ENCODE results near the gene MOSPD3.
A peak's percentile ranks its signal among the peaks of the same experiment; 100 is the strongest.

The MOSPD3 gene

GRCh38 chr7:100586266-100587025 lies 25.9 kb upstream of the MOSPD3 start, which contains the start of gene FBXO24:
TSS of gene FBXO24 (plus strand) at chr7:100586328. CDS start at chr7:100586626, 298 bp downstream.
- peak within 1 kb of the TSS; percentile 96 for H3K4me3 ChIP-seq (ENCODE audit: low read depth, low read length)
- peaks cover 14% of the 10 kb centered on the region for H3K36me3 ChIP-seq (ENCODE audit: control insufficient read depth, insufficient read depth, low read length)
- no peaks in the 10 kb centered on the region for H3K9me3 ChIP-seq (ENCODE audit: control insufficient read depth, insufficient read depth, low read length)
- peaks cover 20% of the 10 kb centered on the region for H3K4me1 ChIP-seq (ENCODE audit: control insufficient read depth, insufficient read depth, low read length)
- H3K9ac ChIP-seq (ENCODE audit: low read depth, low read length): peak within 1 kb of the TSS; percentile 88
- no peaks in the 10 kb centered on the region for H3K27me3 ChIP-seq (ENCODE audit: control insufficient read depth, insufficient read depth, low read length)

GRCh38 chr7:100588438-100588837 lies 23.9 kb upstream of the MOSPD3 start:
- H3K36me3 ChIP-seq (ENCODE audit: control insufficient read depth, insufficient read depth, low read length): no peaks in the 10 kb centered on the region
- H3K9ac ChIP-seq (ENCODE audit: low read depth, low read length): no peak overlapping the region
- H3K4me1 ChIP-seq (ENCODE audit: control insufficient read depth, insufficient read depth, low read length): peaks cover 19% of the 10 kb centered on the region
- no peak overlapping the region for H3K4me3 ChIP-seq (ENCODE audit: low read depth, low read length)
- H3K27me3 ChIP-seq (ENCODE audit: control insufficient read depth, insufficient read depth, low read length): no peaks in the 10 kb centered on the region
- no peaks in the 10 kb centered on the region for H3K9me3 ChIP-seq (ENCODE audit: control insufficient read depth, insufficient read depth, low read length)

- Histone ChIP-seq H3K4me1 (ENCODE audit: control insufficient read depth, insufficient read depth, low read length) (peaks cover 17% of the 10 kb centered on the region), H3K27me3 (ENCODE audit: control insufficient read depth, insufficient read depth, low read length) (no peaks in the 10 kb centered on the region), H3K9me3 (ENCODE audit: control insufficient read depth, insufficient read depth, low read length) (no peaks in the 10 kb centered on the region), H3K9ac (ENCODE audit: low read depth, low read length) (no peak overlapping the region), H3K36me3 (ENCODE audit: control insufficient read depth, insufficient read depth, low read length) (peaks cover 2% of the 10 kb centered on the region), H3K4me3 (ENCODE audit: low read depth, low read length) (peak overlapping the region; percentile 12)
These were observed 22.9 kb upstream of the MOSPD3 start for GRCh38 chr7:100589341-100589947.

GRCh38 chr7:100590077-100590737 lies 22.1 kb upstream of the MOSPD3 start:
- H3K27me3 ChIP-seq (ENCODE audit: control insufficient read depth, insufficient read depth, low read length): no peaks in the 10 kb centered on the region

GRCh38 chr7:100591596-100591995 lies 20.7 kb upstream of the MOSPD3 start:
- no peak overlapping the region for H3K4me3 ChIP-seq (ENCODE audit: low read depth, low read length)
- no peak overlapping the region for H3K9ac ChIP-seq (ENCODE audit: low read depth, low read length)
- peaks cover 14% of the 10 kb centered on the region for H3K4me1 ChIP-seq (ENCODE audit: control insufficient read depth, insufficient read depth, low read length)
- H3K9me3 ChIP-seq (ENCODE audit: control insufficient read depth, insufficient read depth, low read length): no peaks in the 10 kb centered on the region
- H3K27me3 ChIP-seq (ENCODE audit: control insufficient read depth, insufficient read depth, low read length): no peaks in the 10 kb centered on the region
- peaks cover 6% of the 10 kb centered on the region for H3K36me3 ChIP-seq (ENCODE audit: control insufficient read depth, insufficient read depth, low read length)

More at GRCh38 chr7:100590077-100590737, 22.1 kb upstream of the MOSPD3 start:
- H3K9ac ChIP-seq (ENCODE audit: low read depth, low read length): no peak overlapping the region
- peaks cover 3% of the 10 kb centered on the region for H3K36me3 ChIP-seq (ENCODE audit: control insufficient read depth, insufficient read depth, low read length)
- H3K4me1 ChIP-seq (ENCODE audit: control insufficient read depth, insufficient read depth, low read length): peaks cover 14% of the 10 kb centered on the region
- peak overlapping the region; percentile 12 for H3K4me3 ChIP-seq (ENCODE audit: low read depth, low read length)
- H3K9me3 ChIP-seq (ENCODE audit: control insufficient read depth, insufficient read depth, low read length): no peaks in the 10 kb centered on the region

GRCh38 chr7:100595188-100595587 lies 17.2 kb upstream of the MOSPD3 start:
- no peaks in the 10 kb centered on the region for H3K9me3 ChIP-seq (ENCODE audit: control insufficient read depth, insufficient read depth, low read length)
- peaks cover 9% of the 10 kb centered on the region for H3K36me3 ChIP-seq (ENCODE audit: control insufficient read depth, insufficient read depth, low read length)
- H3K4me3 ChIP-seq (ENCODE audit: low read depth, low read length): no peak overlapping the region
- no peaks in the 10 kb centered on the region for H3K27me3 ChIP-seq (ENCODE audit: control insufficient read depth, insufficient read depth, low read length)
- no peak overlapping the region for H3K9ac ChIP-seq (ENCODE audit: low read depth, low read length)
- H3K4me1 ChIP-seq (ENCODE audit: control insufficient read depth, insufficient read depth, low read length): peaks cover 5% of the 10 kb centered on the region

GRCh38 chr7:100598425-100598824 lies 13.9 kb upstream of the MOSPD3 start:
- Histone ChIP-seq H3K36me3 (ENCODE audit: control insufficient read depth, insufficient read depth, low read length) (peaks cover 13% of the 10 kb centered on the region), H3K27me3 (ENCODE audit: control insufficient read depth, insufficient read depth, low read length) (no peaks in the 10 kb centered on the region), H3K4me3 (ENCODE audit: low read depth, low read length) (no peak overlapping the region), H3K9me3 (ENCODE audit: control insufficient read depth, insufficient read depth, low read length) (no peaks in the 10 kb centered on the region), H3K4me1 (ENCODE audit: control insufficient read depth, insufficient read depth, low read length) (no peaks in the 10 kb centered on the region), H3K9ac (ENCODE audit: low read depth, low read length) (no peak overlapping the region)

GRCh38 chr7:100599911-100600729 lies 12.2 kb upstream of the MOSPD3 start:
- Histone ChIP-seq H3K36me3 (ENCODE audit: control insufficient read depth, insufficient read depth, low read length) (peaks cover 11% of the 10 kb centered on the region), H3K4me3 (ENCODE audit: low read depth, low read length) (no peak overlapping the region), H3K4me1 (ENCODE audit: control insufficient read depth, insufficient read depth, low read length) (no peaks in the 10 kb centered on the region), H3K9ac (ENCODE audit: low read depth, low read length) (no peak overlapping the region), H3K27me3 (ENCODE audit: control insufficient read depth, insufficient read depth, low read length) (no peaks in the 10 kb centered on the region), H3K9me3 (ENCODE audit: control insufficient read depth, insufficient read depth, low read length) (no peaks in the 10 kb centered on the region)

- no peak overlapping the region for H3K9ac ChIP-seq (ENCODE audit: low read depth, low read length)
- H3K27me3 ChIP-seq (ENCODE audit: control insufficient read depth, insufficient read depth, low read length): no peaks in the 10 kb centered on the region
- no peak overlapping the region for H3K4me3 ChIP-seq (ENCODE audit: low read depth, low read length)
- H3K36me3 ChIP-seq (ENCODE audit: control insufficient read depth, insufficient read depth, low read length): peaks cover 11% of the 10 kb centered on the region
- no peaks in the 10 kb centered on the region for H3K4me1 ChIP-seq (ENCODE audit: control insufficient read depth, insufficient read depth, low read length)
- H3K9me3 ChIP-seq (ENCODE audit: control insufficient read depth, insufficient read depth, low read length): no peaks in the 10 kb centered on the region
These were observed 11.7 kb upstream of the MOSPD3 start for GRCh38 chr7:100600730-100601038.

- H3K36me3 ChIP-seq (ENCODE audit: control insufficient read depth, insufficient read depth, low read length): peaks cover 12% of the 10 kb centered on the region
- peak overlapping the region; percentile 87 for H3K4me3 ChIP-seq (ENCODE audit: low read depth, low read length)
- peaks cover 2% of the 10 kb centered on the region for H3K27me3 ChIP-seq (ENCODE audit: control insufficient read depth, insufficient read depth, low read length)
- no peaks in the 10 kb centered on the region for H3K4me1 ChIP-seq (ENCODE audit: control insufficient read depth, insufficient read depth, low read length)
- H3K9me3 ChIP-seq (ENCODE audit: control insufficient read depth, insufficient read depth, low read length): no peaks in the 10 kb centered on the region
- H3K9ac ChIP-seq (ENCODE audit: low read depth, low read length): peak overlapping the region; percentile 65
These were observed 9.2 kb upstream of the MOSPD3 start for GRCh38 chr7:100602889-100603725.

- Histone ChIP-seq H3K27me3 (ENCODE audit: control insufficient read depth, insufficient read depth, low read length) (peaks cover 2% of the 10 kb centered on the region), H3K36me3 (ENCODE audit: control insufficient read depth, insufficient read depth, low read length) (peaks cover 12% of the 10 kb centered on the region), H3K9me3 (ENCODE audit: control insufficient read depth, insufficient read depth, low read length) (no peaks in the 10 kb centered on the region), H3K9ac (ENCODE audit: low read depth, low read length) (peak overlapping the region; percentile 65), H3K4me1 (ENCODE audit: control insufficient read depth, insufficient read depth, low read length) (no peaks in the 10 kb centered on the region), H3K4me3 (ENCODE audit: low read depth, low read length) (peak overlapping the region; percentile 87)
These were observed 8.7 kb upstream of the MOSPD3 start for GRCh38 chr7:100603726-100604027.

Data from iPS-15b (cell line).